ENCODE results near the gene SYNPO2. TPM values are rescaled to one million over a fixed set of nuclear protein-coding genes. Genes with fewer than 3 reads are reported as not detected.

The SYNPO2 gene
- total RNA-seq, 3 donors from 2014 or later = 0.15 to 0.27 (median 0.24) TPM

DNA sequence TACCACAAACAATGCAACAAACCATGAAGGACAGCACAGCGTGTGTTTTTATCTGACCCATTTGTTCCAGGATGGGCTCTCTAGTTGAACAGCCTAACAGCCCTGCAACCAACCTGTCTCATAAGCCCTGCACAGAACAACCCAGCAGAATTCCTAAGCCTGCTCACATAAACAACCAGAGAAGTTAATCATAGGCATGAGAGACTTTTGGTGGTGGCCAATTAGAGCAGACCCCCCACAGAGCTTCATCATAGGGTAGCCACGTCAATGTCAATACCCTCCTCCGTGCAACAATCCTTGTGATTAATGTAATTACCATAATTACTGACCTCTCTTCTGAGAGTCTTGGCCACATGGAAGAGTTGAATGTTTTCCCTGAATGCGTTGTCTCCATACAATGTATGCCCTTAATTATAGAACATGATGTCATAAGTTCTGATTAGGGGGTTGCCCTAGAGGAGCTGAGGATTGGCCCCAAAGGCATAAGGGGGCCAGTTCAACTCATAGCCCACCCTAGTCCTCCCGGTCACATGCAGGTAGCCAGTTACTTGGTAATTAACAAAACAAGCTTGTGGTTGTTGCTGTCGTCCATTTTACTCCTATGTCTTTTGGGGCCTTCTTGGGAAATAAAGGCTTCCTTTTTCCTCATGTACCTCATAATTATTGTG lies 92.7 kb downstream of the SYNPO2 start:
- no peaks in the 10 kb centered on the region for H3K36me3 Mint-ChIP-seq (ENCODE audit: insufficient read depth)
- no peak for DNase-seq
- H3K4me3 Mint-ChIP-seq = no peak overlapping the region
- H3K9me3 Mint-ChIP-seq = no peaks in the 10 kb centered on the region
- no peaks in the 10 kb centered on the region for H3K4me1 Mint-ChIP-seq (ENCODE audit: low read depth)
- ATAC-seq = no peak
- H3K27me3 Mint-ChIP-seq (ENCODE audit: low read depth) = peaks cover 1% of the 10 kb centered on the region

DNA sequence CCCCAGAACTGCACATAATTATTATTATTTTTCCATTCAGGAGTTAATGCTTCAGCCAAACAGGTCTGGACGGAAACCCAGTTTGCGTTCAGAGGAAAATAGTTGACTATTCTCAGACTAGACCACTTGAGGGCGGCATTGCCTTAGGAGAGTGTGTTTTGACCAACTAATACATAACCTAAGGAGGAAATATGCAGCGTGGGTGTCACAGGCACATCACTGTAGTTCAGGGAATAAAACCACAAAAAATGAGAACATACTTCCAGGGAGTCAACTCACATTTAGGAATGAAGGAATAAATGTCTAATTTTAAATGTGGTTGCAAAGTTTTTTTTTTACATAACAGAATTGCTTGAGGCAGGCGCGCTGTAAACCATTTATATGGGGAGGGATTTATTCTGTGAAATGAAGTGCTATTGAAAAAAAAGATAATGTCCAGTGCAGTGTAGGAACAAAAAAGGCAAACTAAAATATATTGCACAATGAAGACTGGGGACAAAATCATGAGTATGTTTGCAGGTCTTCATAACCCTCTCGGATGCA lies 93.3 kb downstream of the SYNPO2 start:
- ATAC-seq (peak in 1 of 2 donors; percentile 41), DNase-seq (peak; percentile 39)
- no peaks in the 10 kb centered on the region for H3K4me1 Mint-ChIP-seq (ENCODE audit: low read depth)
- no peaks in the 10 kb centered on the region for H3K36me3 Mint-ChIP-seq (ENCODE audit: insufficient read depth)
- H3K9me3 Mint-ChIP-seq = no peaks in the 10 kb centered on the region
- H3K4me3 Mint-ChIP-seq = no peak overlapping the region
- peaks cover 1% of the 10 kb centered on the region for H3K27me3 Mint-ChIP-seq (ENCODE audit: low read depth)

DNA sequence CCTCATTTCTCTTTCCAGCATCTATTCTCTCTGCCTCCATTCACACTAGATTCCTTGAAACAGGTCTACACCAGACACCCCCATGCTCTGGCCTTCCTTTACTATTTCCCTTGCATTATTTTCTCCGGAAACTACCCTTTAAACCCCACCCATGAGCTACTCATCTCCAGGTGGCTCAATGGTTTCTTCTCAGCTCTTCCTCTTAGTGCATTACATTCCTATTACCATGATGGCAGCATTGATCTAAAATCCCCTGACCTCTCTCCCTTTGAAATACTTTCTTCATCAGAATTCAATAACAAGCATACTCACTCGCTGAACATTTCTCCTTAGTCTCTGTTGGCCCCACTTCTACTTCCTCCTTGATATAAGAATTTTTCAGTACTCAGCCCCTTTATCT lies 94.6 kb downstream of the SYNPO2 start:
- Mint-ChIP-seq H3K4me3 (no peak overlapping the region), H3K4me1 (ENCODE audit: low read depth) (no peaks in the 10 kb centered on the region), H3K9me3 (no peaks in the 10 kb centered on the region), H3K36me3 (ENCODE audit: insufficient read depth) (no peaks in the 10 kb centered on the region), H3K27me3 (ENCODE audit: low read depth) (peaks cover 1% of the 10 kb centered on the region)
- ATAC-seq (no peak), DNase-seq (no peak)

DNA sequence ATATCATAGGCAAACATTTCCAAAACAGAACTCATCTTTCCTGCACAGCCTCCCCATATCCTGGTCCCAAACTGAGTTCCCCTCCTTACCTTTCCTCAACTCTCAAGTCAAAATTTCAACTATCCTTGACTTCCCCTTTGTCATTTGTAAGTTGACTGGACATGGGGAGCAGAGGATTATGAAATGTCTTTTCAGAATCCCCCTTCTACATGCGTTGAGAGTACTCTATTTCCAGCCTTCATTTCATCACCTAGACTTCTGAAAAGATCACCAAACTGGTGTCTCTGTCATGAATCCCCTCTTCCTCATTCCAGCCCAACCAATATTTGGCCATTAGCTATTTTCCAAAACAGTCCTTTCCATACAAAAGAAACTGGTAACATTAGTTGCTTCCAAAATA lies 95.2 kb downstream of the SYNPO2 start:
- ATAC-seq = no peak
- H3K27me3 Mint-ChIP-seq (ENCODE audit: low read depth) = peaks cover 1% of the 10 kb centered on the region
- no peaks in the 10 kb centered on the region for H3K4me1 Mint-ChIP-seq (ENCODE audit: low read depth)
- no peak for DNase-seq
- no peaks in the 10 kb centered on the region for H3K9me3 Mint-ChIP-seq
- H3K4me3 Mint-ChIP-seq = no peak overlapping the region
- no peaks in the 10 kb centered on the region for H3K36me3 Mint-ChIP-seq (ENCODE audit: insufficient read depth)

DNA sequence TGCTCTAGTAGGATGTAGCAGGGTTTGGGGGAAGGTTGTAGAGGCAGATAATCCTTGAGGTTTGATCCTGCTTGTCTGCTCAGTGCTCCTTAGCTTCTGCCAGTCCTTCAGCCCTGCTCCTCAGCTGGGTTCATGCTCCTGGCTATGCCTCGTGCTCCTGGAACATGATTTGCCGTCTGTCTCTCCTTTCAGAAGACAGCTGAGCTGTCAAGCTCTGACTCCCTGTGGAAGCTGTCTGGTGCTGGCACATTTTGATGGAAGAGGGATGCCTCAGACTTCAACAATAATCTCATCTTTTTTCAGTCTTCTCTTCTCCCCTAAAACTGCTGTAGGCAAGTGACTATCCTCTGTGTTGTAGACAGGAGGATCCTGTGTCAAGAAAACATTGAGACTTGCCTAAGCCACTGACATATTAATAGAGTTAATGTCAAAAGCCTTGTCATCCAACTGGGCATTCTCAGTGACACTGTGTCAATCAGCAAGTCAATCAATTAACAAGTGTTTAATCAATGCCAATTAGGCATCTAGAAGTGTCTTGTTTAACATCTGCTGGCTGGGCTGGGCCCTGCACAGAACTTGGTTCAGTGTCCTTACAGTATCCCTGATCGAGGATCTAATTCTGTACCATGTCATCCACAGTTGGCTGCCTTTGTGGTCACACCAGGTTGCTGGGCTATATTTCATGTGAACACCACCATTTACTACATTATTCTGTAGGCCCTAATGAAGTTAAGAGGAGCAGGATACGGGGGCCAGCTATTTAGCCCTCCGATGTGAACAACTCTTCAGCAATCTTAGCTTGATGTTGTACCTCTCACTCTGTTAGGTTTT lies 96.7 kb downstream of the SYNPO2 start:
- Mint-ChIP-seq H3K9me3 (no peaks in the 10 kb centered on the region), H3K4me3 (no peak overlapping the region), H3K27me3 (ENCODE audit: low read depth) (peaks cover 1% of the 10 kb centered on the region), H3K36me3 (ENCODE audit: insufficient read depth) (no peaks in the 10 kb centered on the region), H3K4me1 (ENCODE audit: low read depth) (no peaks in the 10 kb centered on the region)
- DNase-seq (no peak), ATAC-seq (no peak)

DNA sequence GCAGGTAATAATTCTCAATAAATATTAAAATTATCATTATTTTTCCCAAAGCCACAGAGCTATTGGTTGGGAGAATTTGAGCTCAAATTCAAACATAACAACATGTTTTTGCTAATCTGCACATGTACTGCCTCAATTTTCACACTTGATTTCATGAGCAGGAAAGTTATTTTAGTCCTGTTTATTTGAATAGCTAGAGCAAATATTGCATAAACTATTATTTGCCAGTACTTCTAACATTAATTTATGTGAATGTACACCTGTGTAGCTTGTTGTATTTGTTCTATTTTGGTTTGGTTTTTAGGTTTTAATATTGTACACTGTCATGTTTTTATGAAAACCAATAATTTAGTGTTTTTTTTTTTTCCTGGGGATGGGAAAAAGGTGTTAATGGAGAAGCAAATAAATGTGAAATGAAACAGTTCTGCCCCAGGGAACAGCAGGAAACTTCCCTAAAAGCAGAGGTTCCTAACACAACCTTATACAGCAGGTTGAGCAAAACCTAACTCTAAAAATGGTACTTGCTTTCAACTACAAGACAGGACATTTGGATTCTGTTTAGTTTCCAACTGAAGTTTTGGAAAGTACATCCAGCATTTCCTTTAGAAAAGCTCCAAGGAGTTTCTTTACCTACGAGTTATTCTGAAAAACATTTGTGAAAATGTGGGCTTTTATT lies 99.4 kb downstream of the SYNPO2 start:
- Mint-ChIP-seq H3K36me3 (ENCODE audit: insufficient read depth) (no peaks in the 10 kb centered on the region), H3K4me1 (ENCODE audit: low read depth) (no peaks in the 10 kb centered on the region), H3K9me3 (no peaks in the 10 kb centered on the region), H3K4me3 (no peak overlapping the region), H3K27me3 (ENCODE audit: low read depth) (no peaks in the 10 kb centered on the region)
- ATAC-seq = no peak
- DNase-seq = no peak

DNA sequence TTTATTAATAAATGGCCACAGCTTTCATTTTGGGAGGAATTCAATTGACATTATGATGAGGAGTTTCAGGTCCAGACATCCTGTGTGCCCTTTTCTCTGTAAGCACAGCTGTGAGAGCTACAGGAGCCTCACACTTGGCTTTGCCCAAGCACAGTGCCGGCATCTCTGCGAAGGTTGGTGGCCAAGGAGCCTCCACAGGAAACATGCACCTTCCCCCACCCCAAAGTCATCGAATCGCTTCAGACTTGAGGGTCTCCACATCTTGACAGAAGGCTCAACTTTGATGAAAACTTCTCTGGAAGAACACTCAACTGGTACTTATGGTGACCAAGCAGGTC lies 100.0 kb downstream of the SYNPO2 start:
- no peak overlapping the region for H3K4me3 Mint-ChIP-seq
- H3K9me3 Mint-ChIP-seq = no peaks in the 10 kb centered on the region
- DNase-seq (no peak), ATAC-seq (no peak)
- H3K27me3 Mint-ChIP-seq (ENCODE audit: low read depth) = no peaks in the 10 kb centered on the region
- H3K4me1 Mint-ChIP-seq (ENCODE audit: low read depth) = no peaks in the 10 kb centered on the region
- no peaks in the 10 kb centered on the region for H3K36me3 Mint-ChIP-seq (ENCODE audit: insufficient read depth)

DNA sequence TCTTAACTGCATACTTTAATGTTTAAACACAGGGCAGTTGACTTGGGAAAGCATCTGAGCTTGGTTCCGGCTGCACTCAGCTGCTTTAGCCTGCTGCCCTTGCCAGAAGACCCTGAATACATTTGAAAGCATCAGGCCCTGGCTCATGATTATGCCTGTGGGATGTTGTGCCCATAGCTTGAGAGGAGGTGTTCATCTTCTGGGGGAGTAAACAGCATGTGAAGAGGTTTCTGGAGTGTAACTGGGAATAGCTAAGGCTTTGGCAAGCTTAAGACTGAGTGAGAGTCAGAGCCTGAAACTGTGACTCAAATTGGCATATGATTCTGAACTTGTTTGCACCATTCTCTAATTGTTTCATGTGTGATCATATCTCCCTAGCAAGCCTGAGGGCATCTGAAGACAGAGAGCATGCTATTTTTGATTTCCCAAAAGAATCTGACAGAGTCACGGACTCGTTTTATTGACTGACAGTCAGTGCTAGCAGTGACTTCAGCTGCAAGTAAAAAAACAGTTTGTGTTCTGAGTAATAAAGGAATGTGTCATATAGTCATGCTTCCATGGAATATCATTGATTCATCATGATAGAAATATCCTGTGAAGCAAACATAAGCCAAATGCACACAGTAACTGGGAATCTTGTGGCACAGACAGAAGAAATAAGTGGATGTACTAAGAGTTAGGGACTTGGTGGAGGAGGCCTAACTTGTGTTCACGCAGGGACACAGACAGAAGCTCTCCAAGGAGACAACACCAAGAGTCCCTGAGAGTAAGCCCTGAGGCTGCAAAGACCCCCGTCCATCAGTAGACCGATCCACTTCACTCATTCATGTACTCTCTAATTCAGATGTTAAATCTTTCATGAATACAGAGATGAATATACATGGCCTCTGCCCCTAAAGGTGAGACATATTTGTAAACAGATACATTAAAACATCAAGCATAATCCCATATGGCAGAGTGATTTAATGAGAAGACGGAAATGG lies 100.7 kb downstream of the SYNPO2 start:
- no peaks in the 10 kb centered on the region for H3K9me3 Mint-ChIP-seq
- ATAC-seq (peak; percentile 21 to 23), DNase-seq (no peak)
- H3K4me3 Mint-ChIP-seq = no peak overlapping the region
- peaks cover 2% of the 10 kb centered on the region for H3K27me3 Mint-ChIP-seq (ENCODE audit: low read depth)
- H3K4me1 Mint-ChIP-seq (ENCODE audit: low read depth) = no peaks in the 10 kb centered on the region
- H3K36me3 Mint-ChIP-seq (ENCODE audit: insufficient read depth) = no peaks in the 10 kb centered on the region

DNA sequence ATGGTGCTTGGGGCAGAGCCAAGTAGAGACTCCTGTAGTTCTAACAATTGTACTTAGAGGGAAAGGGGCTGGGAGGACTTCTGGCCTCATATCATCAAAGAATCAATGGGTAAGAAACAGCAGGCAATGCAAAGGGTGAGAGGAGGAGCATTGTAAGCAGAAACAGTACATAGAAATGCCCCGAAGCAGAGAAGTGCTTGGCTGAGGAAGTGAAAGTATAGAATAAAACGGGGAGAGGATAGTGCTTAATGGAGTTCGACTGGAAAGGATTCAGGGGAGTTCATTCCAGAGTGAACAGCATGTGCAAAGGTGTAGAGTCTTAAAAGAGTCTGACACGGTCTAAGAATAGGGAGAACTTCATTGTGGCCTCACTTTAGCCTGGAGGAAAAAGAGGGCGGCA lies 103.0 kb downstream of the SYNPO2 start:
- no peak for ATAC-seq
- H3K27me3 Mint-ChIP-seq (ENCODE audit: low read depth) = peaks cover 8% of the 10 kb centered on the region
- no peak for DNase-seq
- no peaks in the 10 kb centered on the region for H3K4me1 Mint-ChIP-seq (ENCODE audit: low read depth)
- no peaks in the 10 kb centered on the region for H3K36me3 Mint-ChIP-seq (ENCODE audit: insufficient read depth)
- H3K4me3 Mint-ChIP-seq = no peak overlapping the region
- H3K9me3 Mint-ChIP-seq = no peaks in the 10 kb centered on the region

DNA sequence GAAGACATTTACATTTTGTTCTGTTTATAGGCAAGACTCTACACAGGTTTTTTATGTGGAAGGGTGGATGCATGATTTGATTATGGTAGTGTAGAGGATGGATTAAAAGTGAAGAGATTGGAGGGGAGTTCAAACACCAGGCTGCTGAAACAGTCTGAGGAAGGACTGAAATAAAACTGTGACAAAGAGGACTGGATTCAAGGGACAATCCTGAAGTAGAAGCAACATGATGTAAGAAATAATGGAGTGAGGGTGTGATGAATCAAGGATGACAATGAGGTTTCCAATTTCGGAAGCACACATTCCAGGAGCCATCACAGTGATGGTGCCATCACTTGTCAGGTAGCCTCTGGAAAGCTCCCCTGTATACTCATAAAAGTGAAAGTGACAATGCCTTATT lies 103.5 kb downstream of the SYNPO2 start:
- no peak for DNase-seq
- ATAC-seq = no peak
- Mint-ChIP-seq H3K4me1 (ENCODE audit: low read depth) (no peaks in the 10 kb centered on the region), H3K9me3 (no peaks in the 10 kb centered on the region), H3K36me3 (ENCODE audit: insufficient read depth) (no peaks in the 10 kb centered on the region), H3K27me3 (ENCODE audit: low read depth) (peaks cover 8% of the 10 kb centered on the region), H3K4me3 (no peak overlapping the region)

DNA sequence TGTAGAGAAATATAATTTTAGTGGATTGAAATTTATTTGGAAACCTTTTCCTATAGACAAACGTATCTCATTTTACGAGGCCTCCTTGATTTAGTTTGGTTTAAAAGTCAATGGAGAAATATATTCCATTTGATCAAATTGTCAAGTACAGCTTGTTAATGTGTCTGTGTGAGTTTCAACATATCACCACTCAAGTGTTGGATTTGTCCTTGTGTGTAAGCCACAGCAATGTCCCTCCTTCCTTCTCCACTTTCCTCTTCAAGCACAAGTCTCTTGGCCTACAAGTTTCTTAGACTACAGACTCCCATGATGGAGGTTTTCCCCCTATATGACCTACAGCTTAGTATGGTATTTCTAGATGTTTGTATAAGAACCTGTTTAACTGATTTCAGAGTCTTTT lies 104.7 kb downstream of the SYNPO2 start:
- no peak overlapping the region for H3K4me3 Mint-ChIP-seq
- H3K27me3 Mint-ChIP-seq (ENCODE audit: low read depth) = peaks cover 11% of the 10 kb centered on the region
- H3K9me3 Mint-ChIP-seq = no peaks in the 10 kb centered on the region
- no peak for DNase-seq
- no peaks in the 10 kb centered on the region for H3K4me1 Mint-ChIP-seq (ENCODE audit: low read depth)
- no peak for ATAC-seq
- no peaks in the 10 kb centered on the region for H3K36me3 Mint-ChIP-seq (ENCODE audit: insufficient read depth)

DNA sequence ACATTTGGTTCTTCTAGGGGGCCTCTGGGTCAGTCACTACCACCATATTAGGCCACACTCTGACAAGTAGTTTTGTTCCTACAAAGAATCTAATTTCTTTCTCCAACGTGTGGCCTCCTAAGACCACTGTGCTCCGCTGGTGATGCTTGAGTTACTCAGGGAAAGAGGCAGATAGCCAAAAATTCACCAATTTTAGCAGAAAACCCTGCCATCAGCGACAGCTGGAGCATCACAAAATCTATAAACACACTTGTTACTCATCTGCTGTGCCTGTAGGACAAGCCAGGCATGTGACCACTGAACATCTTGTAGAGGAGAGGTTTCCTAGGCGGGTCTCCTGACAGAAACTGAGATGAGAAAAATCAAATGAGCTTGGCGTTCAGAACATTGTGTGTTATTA lies 105.4 kb downstream of the SYNPO2 start:
- Mint-ChIP-seq H3K36me3 (ENCODE audit: insufficient read depth) (no peaks in the 10 kb centered on the region), H3K4me3 (no peak overlapping the region), H3K27me3 (ENCODE audit: low read depth) (peaks cover 11% of the 10 kb centered on the region), H3K4me1 (ENCODE audit: low read depth) (no peaks in the 10 kb centered on the region), H3K9me3 (no peaks in the 10 kb centered on the region)
- ATAC-seq = no peak
- DNase-seq = no peak

DNA sequence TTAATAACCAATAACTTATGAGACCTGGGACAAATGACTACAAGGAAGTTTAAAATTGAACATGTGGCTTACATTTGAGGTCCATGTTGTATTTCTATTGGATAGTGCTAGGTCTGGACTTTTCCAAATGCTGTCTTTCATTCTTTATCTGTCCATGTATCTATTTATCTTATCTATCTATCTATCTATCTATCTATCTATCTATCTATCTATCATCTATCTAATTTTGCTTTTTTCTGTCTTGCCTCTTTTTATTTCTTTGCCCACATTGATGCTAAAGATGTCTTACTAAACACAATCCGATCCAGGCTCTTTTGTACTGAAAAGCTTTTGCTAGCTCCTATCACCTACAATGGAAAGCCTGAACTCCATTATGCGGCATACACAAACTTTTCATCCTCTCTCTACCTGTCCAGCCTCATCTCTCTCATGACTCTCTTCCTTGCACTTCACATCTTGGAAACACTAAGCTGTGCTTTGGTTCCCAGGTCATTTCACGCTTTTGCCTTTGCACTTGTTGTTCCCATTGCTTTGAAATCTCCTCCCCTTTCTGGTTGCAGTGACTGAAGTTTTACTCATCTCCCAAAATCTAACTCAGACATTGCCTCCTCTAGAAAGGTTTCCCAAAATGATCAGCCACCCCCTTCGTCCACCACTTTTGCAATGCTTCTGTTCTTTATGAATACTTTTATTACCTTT lies 107.2 kb downstream of the SYNPO2 start:
- Mint-ChIP-seq H3K9me3 (no peaks in the 10 kb centered on the region), H3K4me3 (no peak overlapping the region), H3K27me3 (ENCODE audit: low read depth) (peaks cover 11% of the 10 kb centered on the region), H3K36me3 (ENCODE audit: insufficient read depth) (no peaks in the 10 kb centered on the region), H3K4me1 (ENCODE audit: low read depth) (no peaks in the 10 kb centered on the region)
- no peak for ATAC-seq
- DNase-seq = no peak
